ENCODE results near the gene ZNF362. TPM values are rescaled to one million over a fixed set of nuclear protein-coding genes. Genes with fewer than 3 reads are reported as not detected.

The ZNF362 gene
- total RNA-seq, 2 donors from 2014 or later: 8.9 to 9.8 TPM

DNA sequence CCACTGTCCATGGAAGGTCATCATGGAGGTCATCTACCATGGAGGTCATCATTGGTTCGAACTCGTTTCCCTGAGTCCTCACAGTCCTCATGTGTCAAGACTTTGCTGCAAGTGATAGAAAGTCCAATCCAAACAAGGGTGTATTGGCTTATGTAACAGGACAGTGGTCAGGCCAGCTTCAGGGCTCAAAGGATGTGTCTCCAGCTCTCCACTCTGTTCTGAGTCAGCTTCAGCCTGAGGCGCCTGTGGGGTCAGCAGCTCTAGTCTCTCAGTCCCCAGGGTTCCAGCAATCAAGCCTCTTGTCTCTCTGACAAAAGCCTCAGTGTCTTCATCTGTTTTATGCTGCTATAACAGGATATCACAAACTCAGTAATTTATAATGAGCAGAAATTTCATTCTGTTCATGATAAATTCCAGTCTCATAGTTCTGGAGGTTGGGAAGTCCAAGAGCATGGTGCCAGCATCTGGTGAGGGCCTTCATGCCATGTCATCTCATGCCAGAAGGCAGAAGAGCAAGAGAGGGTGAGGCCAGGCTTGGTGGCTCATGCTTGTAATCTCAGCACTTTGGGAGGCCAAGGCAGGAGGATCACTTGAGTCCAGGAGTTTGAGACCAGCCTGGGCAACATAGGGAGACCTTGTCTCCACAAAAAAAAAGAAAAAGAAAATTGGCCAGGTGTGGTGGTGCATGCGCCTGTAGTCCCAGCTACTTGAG is 45.1 kb downstream of the ZNF362 start:
- no peaks in the 10 kb centered on the region for H3K36me3 ChIP-seq
- H3K9ac ChIP-seq (ENCODE audit: low read depth in 2 of 2, low read length in 2 of 2): no peak overlapping the region
- DNase-seq: no peak
- no peak overlapping the region for H3K27ac ChIP-seq
- no peak overlapping the region for H3K4me3 ChIP-seq
- H3K9me3 ChIP-seq: no peaks in the 10 kb centered on the region
- intact Hi-C loops (cut with DNase I): no loop called here
- H3K4me1 ChIP-seq: no peaks in the 10 kb centered on the region
- H3K27me3 ChIP-seq: no peaks in the 10 kb centered on the region
- TF ChIP-seq, protein P1, sequence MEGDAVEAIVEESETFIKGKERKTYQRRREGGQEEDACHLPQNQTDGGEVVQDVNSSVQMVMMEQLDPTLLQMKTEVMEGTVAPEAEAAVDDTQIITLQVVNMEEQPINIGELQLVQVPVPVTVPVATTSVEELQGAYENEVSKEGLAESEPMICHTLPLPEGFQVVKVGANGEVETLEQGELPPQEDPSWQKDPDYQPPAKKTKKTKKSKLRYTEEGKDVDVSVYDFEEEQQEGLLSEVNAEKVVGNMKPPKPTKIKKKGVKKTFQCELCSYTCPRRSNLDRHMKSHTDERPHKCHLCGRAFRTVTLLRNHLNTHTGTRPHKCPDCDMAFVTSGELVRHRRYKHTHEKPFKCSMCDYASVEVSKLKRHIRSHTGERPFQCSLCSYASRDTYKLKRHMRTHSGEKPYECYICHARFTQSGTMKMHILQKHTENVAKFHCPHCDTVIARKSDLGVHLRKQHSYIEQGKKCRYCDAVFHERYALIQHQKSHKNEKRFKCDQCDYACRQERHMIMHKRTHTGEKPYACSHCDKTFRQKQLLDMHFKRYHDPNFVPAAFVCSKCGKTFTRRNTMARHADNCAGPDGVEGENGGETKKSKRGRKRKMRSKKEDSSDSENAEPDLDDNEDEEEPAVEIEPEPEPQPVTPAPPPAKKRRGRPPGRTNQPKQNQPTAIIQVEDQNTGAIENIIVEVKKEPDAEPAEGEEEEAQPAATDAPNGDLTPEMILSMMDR (IDR thresholded peaks at IDR 0.05): no peak

DNA sequence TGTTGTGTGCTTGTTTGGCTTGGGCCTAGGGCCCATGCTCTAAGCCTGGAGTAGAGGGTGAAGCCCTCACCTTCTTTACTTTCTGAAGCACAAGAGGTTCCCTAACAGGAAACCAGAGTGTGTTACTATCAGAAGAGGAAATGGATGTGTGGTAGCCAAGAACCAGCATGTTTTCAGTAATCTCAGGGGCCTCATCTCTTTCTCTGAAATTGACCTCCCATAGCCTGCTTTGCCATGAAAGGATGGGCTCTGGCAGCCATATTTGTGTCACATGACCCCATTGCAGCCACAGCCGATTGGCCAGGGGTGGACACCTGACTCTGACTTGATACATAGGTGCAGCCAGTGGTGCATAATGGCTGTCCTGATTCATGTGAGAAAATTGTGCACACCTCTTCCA is 46.0 kb downstream of the ZNF362 start:
- H3K4me3 ChIP-seq: no peak overlapping the region
- H3K4me1 ChIP-seq: no peaks in the 10 kb centered on the region
- no peak overlapping the region for H3K9ac ChIP-seq (ENCODE audit: low read depth in 2 of 2, low read length in 2 of 2)
- no peaks in the 10 kb centered on the region for H3K9me3 ChIP-seq
- intact Hi-C loops (cut with DNase I): no loop called here
- no peaks in the 10 kb centered on the region for H3K36me3 ChIP-seq
- H3K27ac ChIP-seq: no peak overlapping the region
- TF ChIP-seq, protein P1 (IDR thresholded peaks at IDR 0.05): no peak
- no peak for DNase-seq
- H3K27me3 ChIP-seq: peaks cover 6% of the 10 kb centered on the region

GRCh38 chr1:33305016-33305415 is 48.7 kb downstream of the ZNF362 start:
- DNase-seq: no peak
- Histone ChIP-seq H3K27ac (no peak overlapping the region), H3K9me3 (no peaks in the 10 kb centered on the region), H3K4me3 (no peak overlapping the region), H3K4me1 (no peaks in the 10 kb centered on the region), H3K9ac (ENCODE audit: low read depth in 2 of 2, low read length in 2 of 2) (no peak overlapping the region), H3K36me3 (no peaks in the 10 kb centered on the region), H3K27me3 (peaks cover 6% of the 10 kb centered on the region)
- intact Hi-C loops (cut with DNase I): no loop called here
- TF ChIP-seq, protein P1 (IDR thresholded peaks at IDR 0.05): no peak

GRCh38 chr1:33305816-33306652 is 49.7 kb downstream of the ZNF362 start:
- no peaks in the 10 kb centered on the region for H3K36me3 ChIP-seq
- peaks cover 6% of the 10 kb centered on the region for H3K27me3 ChIP-seq
- H3K9me3 ChIP-seq: no peaks in the 10 kb centered on the region
- no peak overlapping the region for H3K4me3 ChIP-seq
- no peaks in the 10 kb centered on the region for H3K4me1 ChIP-seq
- DNase-seq: no peak
- intact Hi-C loops (cut with DNase I): no loop called here
- no peak overlapping the region for H3K9ac ChIP-seq (ENCODE audit: low read depth in 2 of 2, low read length in 2 of 2)
- no peak overlapping the region for H3K27ac ChIP-seq
- TF ChIP-seq, protein P1 (IDR thresholded peaks at IDR 0.05): no peak

- Histone ChIP-seq H3K4me3 (peak overlapping the region; percentile 16), H3K9ac (ENCODE audit: low read depth in 2 of 2, low read length in 2 of 2) (no peak overlapping the region), H3K4me1 (no peaks in the 10 kb centered on the region), H3K27me3 (peaks cover 6% of the 10 kb centered on the region), H3K36me3 (no peaks in the 10 kb centered on the region), H3K27ac (no peak overlapping the region), H3K9me3 (no peaks in the 10 kb centered on the region)
- TF ChIP-seq, protein P1 (IDR thresholded peaks at IDR 0.05): no peak
- no peak for DNase-seq
- intact Hi-C loops (cut with DNase I): no loop called here
Observed at GRCh38 chr1:33306653-33307493, 50.6 kb downstream of the ZNF362 start.

Data from colonic mucosa (tissue), 4 donors.